SKM-1 treated with dmso at 0.1 percent for 144 hours (cell line): ENCODE data around the gene RGS7.
"Not testable (repeated sequence)": the region's sequence is repeated elsewhere in the genome, so short reads cannot be mapped to it uniquely, and the experiment has no call there.

ENCODE experiments used
- DNase-seq: peaks from one replicate; lab custom pipeline; 2025; ENCODE audit not compliant: unreplicated experiment; lab: John Stamatoyannopoulos, UW

The RGS7 gene

GRCh38 chr1:240935920-240936319 is 421.1 kb downstream of the RGS7 start:
- no peak for DNase-seq

- DNase-seq = no peak
Observed at GRCh38 chr1:240931031-240931430, 426.0 kb downstream of the RGS7 start.

- no peak for DNase-seq
Observed at GRCh38 chr1:240928265-240928664, 428.7 kb downstream of the RGS7 start.

DNA sequence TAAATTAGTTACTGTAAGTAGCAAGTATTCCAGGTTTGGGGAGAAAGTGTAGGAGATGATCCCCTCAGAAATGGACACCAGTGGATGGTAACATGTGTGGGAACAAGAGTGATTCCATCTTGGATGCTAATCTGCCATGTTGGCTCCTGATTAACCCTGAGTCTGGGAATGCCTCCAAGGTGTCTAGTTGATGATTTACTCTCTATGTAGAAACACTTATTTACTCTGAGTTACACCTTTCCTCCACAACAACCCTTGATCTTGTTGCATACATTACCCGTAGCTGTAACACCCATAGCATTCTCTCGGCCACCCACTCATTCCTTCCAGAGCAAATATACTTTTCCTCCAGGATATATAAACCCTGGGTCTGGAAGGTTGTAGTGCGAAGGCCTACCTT is 429.2 kb downstream of the RGS7 start:
- DNase-seq = no peak

DNA sequence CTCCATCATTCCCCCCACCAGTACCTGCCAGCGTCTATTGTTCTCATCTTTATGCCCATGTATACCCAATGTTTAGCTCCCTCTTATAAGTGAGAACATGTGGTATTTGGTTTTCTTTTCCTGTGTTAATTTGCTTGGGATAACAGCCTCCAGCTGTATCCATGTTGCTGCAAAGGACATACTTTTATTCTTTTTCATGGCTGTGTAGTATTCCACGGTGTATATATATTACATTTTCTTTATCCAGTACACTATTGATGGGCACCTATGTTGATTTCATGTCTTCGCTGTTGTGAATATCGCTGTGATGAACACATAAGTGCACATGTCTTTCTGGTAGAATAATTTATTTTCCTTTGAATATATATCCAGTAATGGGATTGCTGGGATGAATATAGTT is 431.7 kb downstream of the RGS7 start:
- DNase-seq = no peak

GRCh38 chr1:240917976-240918375 is 439.0 kb downstream of the RGS7 start:
- DNase-seq = no peak

DNA sequence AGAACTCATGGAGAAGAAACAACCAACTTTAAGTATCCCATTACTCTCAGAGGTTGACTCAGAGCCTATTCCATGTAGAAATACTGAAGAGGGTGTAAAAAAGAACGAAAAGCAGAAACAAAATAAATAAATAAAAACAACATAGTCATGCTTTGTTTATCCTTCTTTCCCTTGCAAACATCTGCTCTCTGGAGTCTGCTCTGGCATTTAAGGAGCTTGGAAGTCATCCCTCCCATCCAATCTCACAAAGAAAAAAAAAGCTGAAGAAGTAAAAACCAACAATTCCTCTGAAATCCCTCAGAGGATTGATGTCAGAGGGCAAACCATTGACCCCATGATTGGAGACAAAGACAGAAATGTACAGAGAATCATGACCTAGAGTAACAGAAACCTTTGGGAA is 442.5 kb downstream of the RGS7 start:
- no peak for DNase-seq

DNA sequence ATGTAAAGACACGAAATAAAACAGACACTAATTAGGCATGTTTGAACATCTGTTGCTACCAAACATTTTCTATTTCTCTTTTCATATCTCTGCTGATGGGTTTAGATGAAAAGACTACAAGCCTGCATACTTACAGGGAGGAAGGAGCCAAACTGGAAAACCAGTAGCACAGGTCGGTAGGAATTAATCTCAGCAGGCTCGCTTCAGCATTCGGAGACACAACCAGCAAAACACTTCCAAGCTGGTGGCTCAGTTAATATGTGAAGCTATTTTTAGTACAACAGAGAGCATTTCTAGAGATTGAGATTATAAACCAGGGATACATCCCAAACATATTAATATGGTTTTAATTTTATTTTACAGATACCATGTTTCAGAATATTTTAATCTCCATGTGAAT is 444.2 kb downstream of the RGS7 start:
- DNase-seq = no peak

DNA sequence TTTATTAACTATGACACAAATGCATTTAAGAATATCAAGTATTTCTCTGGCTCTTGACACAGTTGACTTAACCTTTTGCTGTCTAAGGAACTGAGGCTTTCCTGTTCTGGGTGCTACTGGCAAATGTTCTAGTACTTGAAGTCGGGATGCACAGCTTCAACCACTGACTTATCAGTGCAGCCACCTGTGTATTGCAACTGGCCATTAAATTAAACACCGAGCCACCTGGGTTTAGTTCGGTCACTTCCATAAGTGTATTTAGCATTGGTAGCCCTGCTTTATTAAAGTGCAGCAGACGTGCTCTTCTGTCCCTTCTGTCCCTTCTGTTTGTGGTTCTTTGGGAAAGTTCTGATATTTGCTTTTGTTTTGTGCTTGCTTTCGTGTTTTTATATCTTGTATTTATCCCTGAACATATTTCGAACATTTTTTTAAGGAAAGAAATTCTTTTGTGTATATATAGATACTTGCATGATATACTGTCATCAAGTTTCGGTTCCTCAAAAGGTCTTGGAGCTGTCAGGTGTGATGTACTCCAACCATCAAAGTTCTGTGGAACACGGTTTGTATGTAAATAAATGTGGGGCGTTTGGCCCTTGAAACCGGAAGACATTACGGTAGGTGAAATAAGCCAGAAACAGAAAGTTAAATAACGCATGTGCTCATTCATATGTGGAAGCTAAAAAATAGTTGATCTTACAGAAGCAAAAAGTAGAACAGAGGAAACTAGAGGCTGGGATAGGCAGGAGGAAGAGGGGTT is 447.1 kb downstream of the RGS7 start:
- no peak for DNase-seq

GRCh38 chr1:240906477-240906876 is 450.5 kb downstream of the RGS7 start:
- no peak for DNase-seq

DNA sequence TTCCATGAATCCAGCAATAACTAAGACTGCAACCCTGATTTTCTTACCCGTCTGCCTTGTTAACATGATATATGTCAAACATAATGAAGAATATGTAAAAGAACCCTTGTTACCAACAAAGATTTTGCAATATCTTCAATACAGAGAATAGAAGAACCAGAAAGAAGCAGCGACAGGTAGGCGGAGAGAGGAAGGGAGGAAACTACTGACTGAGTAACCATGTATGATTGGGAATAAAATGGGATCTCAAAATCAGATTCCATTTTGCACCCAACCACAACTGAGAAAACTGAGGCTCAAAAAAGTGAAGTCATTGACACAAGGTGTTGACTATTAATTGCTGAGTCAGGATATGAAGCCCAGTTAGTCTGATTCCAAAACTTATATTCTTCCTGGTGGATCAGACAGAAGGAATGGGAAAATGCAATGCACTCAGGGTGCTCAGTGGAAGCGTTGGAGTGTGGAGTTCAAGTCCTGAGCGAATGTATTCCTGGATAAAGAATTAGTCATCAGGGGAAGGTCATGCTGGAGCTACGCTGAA is 451.7 kb downstream of the RGS7 start:
- no peak for DNase-seq

- DNase-seq = not testable (repeated sequence)
Observed at GRCh38 chr1:240895424-240895823, 461.6 kb downstream of the RGS7 start.

- DNase-seq = no peak
Observed at GRCh38 chr1:240888787-240889048, 468.3 kb downstream of the RGS7 start.

DNA sequence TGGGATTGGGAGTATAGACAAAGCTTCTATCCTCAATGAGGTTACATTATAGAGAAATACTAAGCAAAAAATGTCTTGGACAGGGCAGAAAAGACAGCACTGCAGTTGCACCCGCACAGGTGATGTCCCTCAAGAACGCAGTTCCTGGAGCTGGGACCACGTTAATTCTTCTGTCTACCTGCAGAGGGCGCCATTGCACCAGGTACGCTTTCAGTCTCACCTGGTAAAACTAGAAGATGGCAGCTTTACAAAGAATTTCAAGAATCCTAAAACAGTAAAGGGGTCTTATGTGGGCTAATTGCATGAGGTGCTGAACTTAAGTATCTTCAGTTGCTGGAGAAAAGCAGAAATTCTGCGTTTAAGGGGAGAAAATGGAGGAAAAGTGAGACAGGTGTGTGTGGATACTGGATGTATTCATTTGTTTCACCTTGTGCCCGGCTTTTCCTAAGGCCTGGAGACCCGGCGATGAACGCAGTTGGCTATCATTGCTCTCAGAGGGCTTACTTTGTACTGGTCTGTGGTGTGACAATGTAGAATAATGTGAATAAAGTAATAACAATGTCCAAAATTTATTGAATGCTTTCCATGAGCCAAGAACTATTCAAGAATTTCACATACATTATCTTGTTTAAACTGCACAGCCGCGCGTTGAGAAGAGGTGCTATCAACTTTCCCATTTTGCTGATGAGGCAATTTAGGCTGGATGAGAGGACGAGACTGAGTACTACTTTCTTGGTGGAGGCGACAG is 468.8 kb downstream of the RGS7 start:
- peak; percentile 37 for DNase-seq

DNA sequence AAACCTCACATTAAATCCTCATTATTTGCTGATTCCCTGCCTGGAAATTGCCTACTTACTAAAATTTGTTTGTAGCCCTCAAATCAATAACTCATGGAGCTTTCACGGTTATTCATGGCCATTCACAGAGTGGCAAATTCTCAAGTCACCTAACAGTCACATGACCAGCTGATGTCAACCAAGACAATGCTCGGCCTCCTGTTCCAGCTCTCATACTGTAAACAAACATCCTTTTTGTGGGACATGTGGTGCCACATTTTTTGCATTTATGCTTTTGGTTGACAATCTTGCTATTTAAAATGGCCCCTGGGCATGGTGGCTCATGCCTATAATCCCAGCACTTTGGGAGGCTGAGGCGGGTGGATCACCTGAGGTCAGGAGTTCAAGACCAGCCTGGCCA is 473.5 kb downstream of the RGS7 start:
- DNase-seq = no peak

- DNase-seq = not testable (repeated sequence)
Observed at GRCh38 chr1:240882656-240883308, 474.2 kb downstream of the RGS7 start.

GRCh38 chr1:240878631-240879030 is 478.4 kb downstream of the RGS7 start:
- DNase-seq = no peak

DNA sequence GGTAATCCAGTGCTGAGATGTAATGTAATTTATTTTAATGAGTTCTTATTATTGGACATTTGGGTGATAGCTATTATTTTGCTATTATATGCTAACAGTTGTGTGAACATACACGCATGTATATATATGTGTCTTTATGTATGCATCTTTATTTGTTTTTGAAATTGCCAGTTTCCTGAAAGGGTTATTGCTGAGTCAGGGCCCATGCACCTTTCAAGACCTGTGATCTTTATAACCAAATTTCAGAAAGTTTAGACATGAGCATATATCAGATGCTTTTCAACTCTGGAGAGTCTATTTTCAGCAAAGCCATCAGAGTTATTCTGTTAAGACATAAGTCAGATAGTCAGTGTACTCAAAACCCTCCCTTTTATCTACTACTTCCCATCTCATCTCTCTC is 479.4 kb downstream of the RGS7 start:
- DNase-seq = no peak

DNA sequence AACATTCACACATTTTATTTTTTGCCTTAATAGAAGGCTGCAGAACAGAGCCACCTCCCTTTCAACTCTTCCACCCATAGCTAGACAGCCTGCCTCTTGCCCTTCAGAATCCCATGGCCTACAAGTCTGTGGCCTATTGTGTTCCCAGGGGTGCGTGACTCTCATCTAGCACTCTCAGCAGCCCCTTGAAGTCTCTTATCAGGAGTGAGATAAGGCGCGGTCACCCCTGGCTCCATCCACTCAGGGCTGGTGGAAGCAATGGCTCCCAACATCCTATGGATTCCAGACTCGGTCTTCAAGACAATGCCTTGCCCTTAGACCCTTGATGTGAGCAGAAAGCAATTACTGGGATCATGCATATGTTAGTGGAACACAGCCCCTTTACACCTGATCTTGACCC is 480.9 kb downstream of the RGS7 start:
- no peak for DNase-seq

GRCh38 chr1:240869071-240869470 is 487.9 kb downstream of the RGS7 start:
- DNase-seq = no peak

- DNase-seq = no peak
Observed at GRCh38 chr1:240866724-240867123, 490.3 kb downstream of the RGS7 start.

DNA sequence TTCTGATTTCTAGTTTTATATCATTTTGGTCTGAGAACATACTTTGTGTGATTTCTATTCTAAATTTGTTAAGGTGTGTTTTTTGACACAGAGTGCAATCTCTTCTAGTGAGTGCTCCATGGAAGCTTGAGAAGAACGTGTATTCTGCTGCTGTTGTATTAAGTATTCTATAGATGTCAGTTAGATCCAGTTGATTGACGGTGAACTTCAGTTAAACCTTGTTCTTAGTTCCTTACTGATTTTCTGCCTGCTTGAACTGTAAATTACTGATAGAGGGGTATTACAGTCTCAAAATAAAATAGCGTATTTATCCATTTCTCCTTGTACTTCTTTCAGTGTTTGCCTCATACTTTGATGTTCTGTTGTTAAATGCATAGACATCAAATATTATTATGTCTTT is 497.0 kb downstream of the RGS7 start:
- no peak for DNase-seq
